ENCODE results near the gene TUG1. TPM values are rescaled to one million over a fixed set of nuclear protein-coding genes. Genes with fewer than 3 reads are reported as not detected.

The TUG1 gene
- total RNA-seq (10 to 100 TPM; 78.9 to 82.9 TPM), total RNA-seq (93.2 to 113 reads per million in 2 donors)

GRCh38 chr22:30968924-30969531 is at the start of gene TUG1:
TUG1 (plus strand) TSS chr22:30969265.
- Mint-ChIP-seq H3K27ac (peak within 1 kb of the TSS; percentile 85), H3K27me3 (no peaks in the 10 kb centered on the region), H3K4me3 (peak within 1 kb of the TSS; percentile 94), H3K36me3 (ENCODE audit: low read depth) (peaks cover 8% of the 10 kb centered on the region), H3K4me1 (peaks cover 25% of the 10 kb centered on the region)
- peaks cover 28% of the 10 kb centered on the region for H3K9me3 ChIP-seq (ENCODE audit: control insufficient read depth, low read length, poor library complexity, severe bottlenecking)
- DNase-seq (peak; percentile 92 to 97 (median 93)), ATAC-seq (peak; percentile 92)

- no peaks in the 10 kb centered on the region for H3K9me3 ChIP-seq (ENCODE audit: control insufficient read depth, low read length, poor library complexity, severe bottlenecking)
- no peak for ATAC-seq
- Mint-ChIP-seq H3K4me1 (peaks cover 4% of the 10 kb centered on the region), H3K4me3 (no peak overlapping the region), H3K36me3 (ENCODE audit: low read depth) (peaks cover 6% of the 10 kb centered on the region), H3K27me3 (no peaks in the 10 kb centered on the region), H3K27ac (peak overlapping the region; percentile 85)
- DNase-seq = no peak
Measured at GRCh38 chr22:30919973-30920372, 49.1 kb upstream of the TUG1 start.

- Mint-ChIP-seq H3K4me3 (peak overlapping the region; percentile 72), H3K27me3 (no peaks in the 10 kb centered on the region), H3K4me1 (peaks cover 4% of the 10 kb centered on the region), H3K27ac (peak overlapping the region; percentile 85), H3K36me3 (ENCODE audit: low read depth) (peaks cover 5% of the 10 kb centered on the region)
- DNase-seq = peak; percentile 65 to 81 (median 68)
- no peaks in the 10 kb centered on the region for H3K9me3 ChIP-seq (ENCODE audit: control insufficient read depth, low read length, poor library complexity, severe bottlenecking)
- ATAC-seq = peak; percentile 78
Measured at GRCh38 chr22:30920407-30920806, 48.7 kb upstream of the TUG1 start.

- peaks cover 4% of the 10 kb centered on the region for H3K4me1 Mint-ChIP-seq
- no peaks in the 10 kb centered on the region for H3K27me3 Mint-ChIP-seq
- ATAC-seq (no peak), DNase-seq (no peak)
- H3K27ac Mint-ChIP-seq = peak overlapping the region; percentile 85
- H3K4me3 Mint-ChIP-seq = peak overlapping the region; percentile 80
- peaks cover 4% of the 10 kb centered on the region for H3K36me3 Mint-ChIP-seq (ENCODE audit: low read depth)
- no peaks in the 10 kb centered on the region for H3K9me3 ChIP-seq (ENCODE audit: control insufficient read depth, low read length, poor library complexity, severe bottlenecking)
Measured at GRCh38 chr22:30921108-30921507, 48.0 kb upstream of the TUG1 start.

GRCh38 chr22:30922151-30922611 is 46.9 kb upstream of the TUG1 start:
- peak overlapping the region; percentile 80 for H3K4me3 Mint-ChIP-seq
- H3K27me3 Mint-ChIP-seq = no peaks in the 10 kb centered on the region
- H3K4me1 Mint-ChIP-seq = peaks cover 8% of the 10 kb centered on the region
- H3K27ac Mint-ChIP-seq = peak overlapping the region; percentile 85
- no peaks in the 10 kb centered on the region for H3K9me3 ChIP-seq (ENCODE audit: control insufficient read depth, low read length, poor library complexity, severe bottlenecking)
- DNase-seq = peak; percentile 66 to 75 (median 71)
- peak; percentile 81 for ATAC-seq
- H3K36me3 Mint-ChIP-seq (ENCODE audit: low read depth) = peaks cover 5% of the 10 kb centered on the region

- peaks cover 8% of the 10 kb centered on the region for H3K36me3 Mint-ChIP-seq (ENCODE audit: low read depth)
- H3K4me1 Mint-ChIP-seq = peaks cover 11% of the 10 kb centered on the region
- H3K4me3 Mint-ChIP-seq = no peak overlapping the region
- H3K27me3 Mint-ChIP-seq = no peaks in the 10 kb centered on the region
- DNase-seq (no peak), ATAC-seq (no peak)
- H3K27ac Mint-ChIP-seq = no peak overlapping the region
- no peaks in the 10 kb centered on the region for H3K9me3 ChIP-seq (ENCODE audit: control insufficient read depth, low read length, poor library complexity, severe bottlenecking)
Measured at GRCh38 chr22:30923168-30923900, 45.7 kb upstream of the TUG1 start.

- Mint-ChIP-seq H3K36me3 (ENCODE audit: low read depth) (peaks cover 13% of the 10 kb centered on the region), H3K4me3 (no peak overlapping the region), H3K27ac (peak overlapping the region; percentile 8), H3K4me1 (peaks cover 15% of the 10 kb centered on the region), H3K27me3 (no peaks in the 10 kb centered on the region)
- ATAC-seq (no peak), DNase-seq (no peak)
- no peaks in the 10 kb centered on the region for H3K9me3 ChIP-seq (ENCODE audit: control insufficient read depth, low read length, poor library complexity, severe bottlenecking)
Measured at GRCh38 chr22:30925667-30926066, 43.4 kb upstream of the TUG1 start.

GRCh38 chr22:30926706-30927105 is 42.4 kb upstream of the TUG1 start:
- Mint-ChIP-seq H3K36me3 (ENCODE audit: low read depth) (peaks cover 20% of the 10 kb centered on the region), H3K27ac (peak overlapping the region; percentile 74), H3K4me1 (peaks cover 23% of the 10 kb centered on the region)

GRCh38 chr22:30927806-30928205 is 41.3 kb upstream of the TUG1 start:
- no peak overlapping the region for H3K4me3 Mint-ChIP-seq
- H3K27me3 Mint-ChIP-seq = no peaks in the 10 kb centered on the region
- no peaks in the 10 kb centered on the region for H3K9me3 ChIP-seq (ENCODE audit: control insufficient read depth, low read length, poor library complexity, severe bottlenecking)
- peak overlapping the region; percentile 74 for H3K27ac Mint-ChIP-seq
- DNase-seq = no peak
- H3K36me3 Mint-ChIP-seq (ENCODE audit: low read depth) = peaks cover 21% of the 10 kb centered on the region
- no peak for ATAC-seq
- peaks cover 26% of the 10 kb centered on the region for H3K4me1 Mint-ChIP-seq

More at GRCh38 chr22:30926706-30927105, 42.4 kb upstream of the TUG1 start:
- ATAC-seq (no peak), DNase-seq (no peak)
- no peaks in the 10 kb centered on the region for H3K27me3 Mint-ChIP-seq
- H3K9me3 ChIP-seq (ENCODE audit: control insufficient read depth, low read length, poor library complexity, severe bottlenecking) = no peaks in the 10 kb centered on the region
- H3K4me3 Mint-ChIP-seq = peak overlapping the region; percentile 28

- ATAC-seq (no peak), DNase-seq (no peak)
- no peaks in the 10 kb centered on the region for H3K9me3 ChIP-seq (ENCODE audit: control insufficient read depth, low read length, poor library complexity, severe bottlenecking)
- Mint-ChIP-seq H3K27me3 (no peaks in the 10 kb centered on the region), H3K4me3 (no peak overlapping the region), H3K36me3 (ENCODE audit: low read depth) (peaks cover 22% of the 10 kb centered on the region), H3K4me1 (peaks cover 26% of the 10 kb centered on the region), H3K27ac (no peak overlapping the region)
Measured at GRCh38 chr22:30928401-30928800, 40.7 kb upstream of the TUG1 start.

- DNase-seq (no peak), ATAC-seq (no peak)
- no peaks in the 10 kb centered on the region for H3K9me3 ChIP-seq (ENCODE audit: control insufficient read depth, low read length, poor library complexity, severe bottlenecking)
- H3K4me1 Mint-ChIP-seq = peaks cover 39% of the 10 kb centered on the region
- no peak overlapping the region for H3K4me3 Mint-ChIP-seq
- peak overlapping the region; percentile 53 for H3K27ac Mint-ChIP-seq
- peaks cover 26% of the 10 kb centered on the region for H3K36me3 Mint-ChIP-seq (ENCODE audit: low read depth)
- no peaks in the 10 kb centered on the region for H3K27me3 Mint-ChIP-seq
Measured at GRCh38 chr22:30930228-30930627, 38.8 kb upstream of the TUG1 start.

- H3K4me3 Mint-ChIP-seq = no peak overlapping the region
- DNase-seq (no peak), ATAC-seq (no peak)
- peak overlapping the region; percentile 86 for H3K27ac Mint-ChIP-seq
- no peaks in the 10 kb centered on the region for H3K9me3 ChIP-seq (ENCODE audit: control insufficient read depth, low read length, poor library complexity, severe bottlenecking)
- H3K27me3 Mint-ChIP-seq = no peaks in the 10 kb centered on the region
- peaks cover 46% of the 10 kb centered on the region for H3K4me1 Mint-ChIP-seq
- H3K36me3 Mint-ChIP-seq (ENCODE audit: low read depth) = peaks cover 32% of the 10 kb centered on the region
Measured at GRCh38 chr22:30931541-30932300, 37.3 kb upstream of the TUG1 start.

- no peaks in the 10 kb centered on the region for H3K27me3 Mint-ChIP-seq
- no peak overlapping the region for H3K4me3 Mint-ChIP-seq
- ATAC-seq = no peak
- DNase-seq = no peak
- no peaks in the 10 kb centered on the region for H3K9me3 ChIP-seq (ENCODE audit: control insufficient read depth, low read length, poor library complexity, severe bottlenecking)
- peaks cover 26% of the 10 kb centered on the region for H3K36me3 Mint-ChIP-seq (ENCODE audit: low read depth)
- H3K27ac Mint-ChIP-seq = no peak overlapping the region
- H3K4me1 Mint-ChIP-seq = peaks cover 39% of the 10 kb centered on the region
Measured at GRCh38 chr22:30932661-30933060, 36.4 kb upstream of the TUG1 start.

Data from T-helper 17 cell (primary cell).